Middle frontal gyrus (tissue), 1 donor: ENCODE results near the gene AKT1S1.

Experiments
- DNase-seq: peaks from one replicate; pipeline ENCODE4 v3.0.0-alpha.2; 2015; ENCODE audit warnings: low spot score; ENCODE audit errors: extremely low spot score

Gene AKT1S1

DNA sequence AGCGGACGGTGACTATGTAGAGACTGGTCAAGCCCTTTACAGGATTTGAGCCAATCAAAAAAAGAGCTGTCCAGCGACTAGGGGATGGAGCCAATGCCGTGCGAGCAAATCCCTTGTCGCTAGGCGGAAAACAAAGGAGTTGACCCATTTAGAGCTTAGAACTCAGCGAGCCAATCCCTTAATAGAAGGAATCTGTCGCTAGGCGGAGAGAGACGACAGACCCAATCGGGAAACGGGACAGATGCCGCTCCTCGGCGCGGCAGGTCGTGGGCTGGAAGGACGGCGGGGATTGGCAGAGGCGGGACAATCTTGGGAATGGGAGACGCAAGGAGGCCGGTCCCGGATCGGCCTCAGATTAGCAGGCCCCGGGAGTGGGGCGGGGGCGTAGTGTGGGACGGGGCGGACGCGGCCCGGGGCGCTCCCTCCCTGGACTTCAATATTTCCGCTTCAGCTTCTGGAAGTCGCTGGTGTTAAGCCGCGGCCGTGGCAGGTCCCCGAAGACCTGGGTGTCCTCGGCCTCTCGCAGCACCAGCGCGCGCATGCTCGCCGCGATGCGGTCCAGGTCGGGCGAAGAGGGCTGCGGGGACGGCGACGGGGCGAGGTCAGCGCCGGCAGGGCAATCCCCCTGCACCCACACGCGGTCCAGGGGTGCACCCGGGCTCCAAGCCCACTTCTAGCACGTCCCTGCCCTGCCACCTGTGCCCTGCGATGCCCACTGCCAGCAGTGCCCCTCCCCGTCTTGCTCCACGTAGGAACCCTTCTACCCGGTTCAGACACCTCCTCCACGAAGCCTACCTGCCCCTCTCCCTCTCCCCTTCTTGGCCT is 7.5 kb downstream of the AKT1S1 start:
- peak; percentile 100 for DNase-seq

- no peak for DNase-seq
These were observed 8.1 kb downstream of the AKT1S1 start for GRCh38 chr19:49869009-49869483.

DNA sequence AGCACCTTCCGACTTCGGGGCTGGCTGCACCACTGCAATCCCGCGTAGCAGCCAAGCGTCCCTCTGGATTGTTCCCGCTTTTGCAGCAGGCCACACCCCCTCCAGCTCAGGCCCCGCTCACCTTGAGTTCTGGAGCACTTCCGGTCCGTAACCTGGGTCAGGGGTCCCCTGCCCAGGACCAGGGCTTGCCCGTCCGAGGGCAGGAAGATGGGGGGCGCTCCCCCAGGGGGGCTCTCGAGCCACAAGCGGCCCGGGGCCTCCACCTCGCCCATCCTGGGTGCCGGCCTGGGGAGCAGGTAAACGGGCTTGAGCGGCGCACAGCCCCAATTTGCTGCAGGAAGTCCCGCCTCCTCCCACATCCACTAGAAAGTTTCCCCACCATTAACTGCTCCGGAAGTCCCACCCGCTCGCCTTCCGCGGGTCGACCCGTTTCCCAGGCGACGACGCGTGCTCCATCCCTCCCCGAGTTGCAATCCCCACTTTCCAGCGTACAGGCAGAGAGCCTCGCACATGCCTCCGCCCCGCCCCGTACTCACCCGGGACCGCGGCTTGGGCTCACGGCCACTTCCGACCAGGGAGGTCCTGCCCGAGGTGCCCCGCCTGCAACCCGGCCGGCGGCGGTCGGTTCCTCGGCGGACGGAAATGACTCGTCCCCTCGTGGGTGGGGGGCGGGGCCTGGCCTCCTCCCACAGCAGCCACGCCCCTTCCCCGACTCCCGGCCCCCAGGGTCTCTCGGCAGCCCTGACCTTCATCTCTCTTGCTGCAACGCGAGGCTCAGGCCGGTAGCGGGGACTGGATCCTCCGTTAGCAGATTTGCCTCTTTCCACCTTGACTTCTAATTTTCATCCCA is 10.0 kb downstream of the AKT1S1 start, which contains the start of gene PNKP:
Gene PNKP (minus strand): TSS at position 644 of the 850 bp plus-strand sequence. CDS start 372 bp downstream, at position 272.
- DNase-seq = peak; percentile 85

GRCh38 chr19:49864890-49865289 is 12.3 kb downstream of the AKT1S1 start:
- DNase-seq = no peak

- no peak for DNase-seq
These were observed 13.2 kb downstream of the AKT1S1 start for GRCh38 chr19:49863935-49864320.

GRCh38 chr19:49863254-49863934 is 13.8 kb downstream of the AKT1S1 start:
- no peak for DNase-seq

DNA sequence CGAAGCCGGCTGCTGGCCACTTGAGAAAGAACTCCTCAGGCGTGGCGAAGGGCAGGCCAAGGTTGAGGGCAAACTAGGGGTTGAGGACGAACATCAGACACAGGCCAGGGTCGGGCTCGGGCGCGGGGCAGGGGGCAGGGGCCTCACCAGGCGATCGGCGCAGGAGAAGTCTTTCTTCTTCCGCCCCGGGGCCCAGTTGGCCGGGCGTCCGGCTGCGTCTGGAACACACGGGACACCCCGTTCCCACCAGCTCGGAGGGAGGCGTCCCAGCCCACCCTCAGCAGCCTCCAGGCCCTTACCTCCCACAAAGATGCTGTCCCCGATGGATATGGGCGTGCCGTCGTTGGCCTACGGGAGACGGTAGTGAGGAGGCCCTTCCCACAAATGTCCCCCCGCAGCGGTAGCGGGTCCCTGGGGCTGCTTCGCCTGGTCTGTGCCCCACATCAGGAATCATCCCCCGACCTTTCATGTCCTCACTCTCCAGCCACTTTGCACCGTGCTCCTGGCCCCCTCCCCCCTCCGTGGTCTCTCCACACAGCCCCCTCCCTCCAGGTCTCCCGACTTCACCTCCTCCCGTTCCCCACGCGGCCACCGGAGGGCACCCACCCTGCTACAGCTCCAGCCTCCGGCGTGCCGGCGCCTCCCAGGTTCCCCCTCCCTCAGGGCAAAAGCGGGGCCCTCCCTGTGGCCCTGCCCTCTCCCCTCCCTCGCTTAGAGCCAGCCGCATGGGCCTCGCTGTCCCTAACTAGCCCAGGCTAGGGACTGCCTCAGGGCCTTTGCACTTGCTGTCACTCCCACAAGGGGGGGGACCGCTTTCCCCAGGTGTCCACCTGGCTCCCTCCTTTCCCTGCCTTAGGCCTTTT is 14.5 kb downstream of the AKT1S1 start:
- DNase-seq = no peak

GRCh38 chr19:49861541-49862378 is 15.4 kb downstream of the AKT1S1 start:
- DNase-seq = no peak

DNA sequence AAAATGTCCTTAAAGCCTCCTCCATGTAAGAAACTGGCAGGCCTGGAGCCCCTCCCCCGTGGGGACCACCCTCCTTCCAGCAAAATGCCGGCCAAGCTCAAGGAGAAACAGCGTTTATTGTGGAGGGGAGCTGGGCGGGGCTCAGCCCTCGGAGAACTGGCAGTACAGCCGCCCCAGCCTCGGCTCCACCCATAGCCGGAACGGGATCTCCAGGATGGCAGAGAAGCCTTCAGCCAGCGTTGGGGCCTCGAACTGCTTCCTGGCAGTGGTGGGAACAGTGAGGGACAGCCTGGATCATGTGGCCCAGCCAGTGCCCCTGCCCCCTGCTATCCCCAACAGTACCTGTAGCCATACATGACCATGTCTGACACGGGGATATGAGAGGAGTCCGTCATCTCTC is 16.0 kb downstream of the AKT1S1 start:
- DNase-seq = no peak

GRCh38 chr19:49860336-49861102 is 16.6 kb downstream of the AKT1S1 start:
- DNase-seq = no peak

DNA sequence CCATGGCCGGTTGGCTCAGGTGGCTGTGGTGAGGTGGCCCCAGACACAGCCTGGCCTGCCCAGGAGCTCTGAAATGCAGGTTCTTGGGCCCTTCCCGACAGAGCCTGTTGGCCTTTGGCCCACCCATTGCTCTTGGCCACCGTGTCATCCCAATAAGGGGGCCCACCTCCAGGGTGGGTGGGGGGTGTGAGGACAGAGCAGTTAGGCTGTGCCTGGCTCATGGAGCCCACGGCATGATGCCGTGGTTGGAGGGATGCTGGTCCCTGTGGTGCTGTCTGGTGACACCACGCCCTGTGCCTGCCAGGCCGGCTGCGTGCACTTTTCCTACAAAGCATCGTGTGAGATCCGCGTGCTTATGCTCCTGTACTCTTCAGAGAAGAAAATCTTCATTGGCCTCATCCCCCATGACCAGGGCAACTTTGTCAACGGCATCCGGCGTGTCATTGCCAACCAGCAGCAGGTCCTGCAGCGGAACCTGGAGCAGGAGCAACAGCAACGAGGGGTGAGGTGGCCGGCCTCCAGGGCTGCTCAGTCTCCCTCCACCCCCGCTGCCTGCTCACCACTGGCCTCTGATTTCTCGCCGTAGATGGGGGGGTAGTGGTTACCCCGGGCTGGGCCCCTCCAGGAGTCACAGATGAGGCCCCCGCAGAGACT is 17.3 kb downstream of the AKT1S1 start:
- DNase-seq = no peak

- no peak for DNase-seq
These were observed 18.8 kb downstream of the AKT1S1 start for GRCh38 chr19:49858088-49858985.

DNA sequence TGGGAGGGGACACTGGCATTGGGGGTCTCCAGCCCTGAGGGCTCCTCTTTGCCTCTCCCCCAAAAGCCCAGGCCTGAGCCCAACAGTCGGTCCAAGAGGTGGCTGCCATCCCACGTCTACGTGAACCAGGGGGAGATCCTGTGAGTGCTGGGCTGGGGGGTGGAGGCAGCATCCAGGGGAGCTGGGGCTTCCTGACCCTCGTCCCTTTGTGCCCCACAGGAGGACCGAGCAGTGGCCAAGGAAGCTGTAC is 19.4 kb downstream of the AKT1S1 start:
- no peak for DNase-seq

GRCh38 chr19:49857061-49857837 is 19.9 kb downstream of the AKT1S1 start:
- DNase-seq = no peak

DNA sequence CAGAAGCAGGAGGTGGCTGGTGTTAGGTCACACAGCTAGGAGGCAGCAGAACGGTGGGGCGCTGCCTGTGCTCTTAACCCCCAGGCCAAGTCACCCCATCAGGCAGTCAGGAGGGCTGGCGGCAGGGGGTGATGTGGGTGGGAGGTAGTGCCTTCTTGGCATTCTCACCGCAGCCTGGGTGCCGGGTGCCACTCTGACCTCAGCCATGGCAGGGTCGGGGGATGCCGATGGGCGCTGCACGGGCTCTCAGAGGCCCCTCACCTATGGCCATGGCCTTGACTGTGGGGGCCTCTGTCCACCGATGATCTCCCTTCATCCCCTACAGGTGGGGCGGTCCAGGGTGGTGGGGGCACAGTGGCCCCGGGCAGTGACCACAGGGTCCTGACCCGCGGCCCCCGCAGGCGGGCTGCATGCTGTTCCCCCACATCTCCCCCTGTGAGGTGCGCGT is 20.6 kb downstream of the AKT1S1 start:
- no peak for DNase-seq

- DNase-seq = no peak
These were observed 21.2 kb downstream of the AKT1S1 start for GRCh38 chr19:49855676-49856573.
